HCT116 (cell line): ENCODE measurements around the gene DTD1. TPM values are rescaled to one million over a fixed set of nuclear protein-coding genes. Genes with fewer than 3 reads are reported as not detected.

ENCODE experiments used
- ATAC-seq: fragments of 200-7000 bp; cut with Tn5 transposase; 2 replicates; pipeline ENCODE4 v1.9.1; 2020; ENCODE audit warnings: mild to moderate bottlenecking, moderate library complexity
- BruUV-seq: library from RNA; stranded (reverse); fragments of 400-500 nt; replicated peaks from 2 replicates; lab custom pipeline; 2021; lab: Mats Ljungman, UMichigan
- CTCF ChIA-PET: fragments of 300-600 bp; sonication (Branson Sonifier 250); formaldehyde crosslinking; loops from one replicate; lab custom pipeline; 2021; ENCODE audit warnings: antibody characterized with exemption; lab: Charles Lee
- POLR2A ChIA-PET: fragments of 300-600, 350-600 bp; sonication (Branson Sonifier 250); formaldehyde crosslinking; loops from one replicate; lab custom pipeline; 2021; ENCODE audit warnings: antibody characterized with exemption; lab: Charles Lee
- RAD21 ChIA-PET, 2 experiments: fragments of 300-600 bp; sonication (Branson Sonifier 250); formaldehyde crosslinking; loops; one replicate each; lab custom pipeline; 2023; ENCODE audit warnings: low total read pairs in 2 of 2; ENCODE audit not compliant: uncharacterized antibody in 2 of 2, unreplicated experiment in 2 of 2, low non-redundant PET in 1 of 2; lab: Charles Lee
- DNase-seq: peaks from one replicate; pipeline ENCODE4 v3.0.0-alpha.2; 2010; ENCODE audit warnings: low read depth, low spot score
- H2AFZ ChIP-seq: fragments of 200-600 bp; shearing (Covaris generic), sonication (generic); 2 replicates; pipeline ENCODE4 v1.6.1; 2017; ENCODE audit warnings: low read depth, mixed run types, mixed read lengths, antibody characterized with exemption, low read length; ENCODE audit not compliant: poor library complexity, severe bottlenecking
- H3K27ac ChIP-seq: 2 replicates; pipeline ENCODE4 v1.5.1; 2012; ENCODE audit warnings: low read depth, low read length
- H3K27me3 ChIP-seq: fragments of 200-600 bp; sonication (generic); 2 replicates; pipeline ENCODE4 v1.6.1; 2016; ENCODE audit warnings: mixed run types, low read length, mixed read lengths; ENCODE audit not compliant: insufficient read depth
- H3K36me3 ChIP-seq, 2 experiments: fragments of 200-500 bp in 1 of 2; fragments of 200-600 bp in 1 of 2; sonication (Bioruptor generic) in 1 of 2; sonication (generic) in 1 of 2; 2 replicates each; pipeline versions ENCODE4 v1.5.1 to v1.6.1; 2014 to 2016; ENCODE audit warnings: low read length in 2 of 2, inconsistent platforms in 1 of 2, mixed read lengths in 1 of 2, mixed run types in 1 of 2; ENCODE audit not compliant: insufficient read depth in 2 of 2, control insufficient read depth in 1 of 2
- H3K4me1 ChIP-seq, 2 experiments: fragments of 200-600 bp in 1 of 2; sonication (generic) in 1 of 2; 2 replicates each; pipeline versions ENCODE4 v1.5.1 to v1.6.1; 2012 to 2017; ENCODE audit warnings: low read length in 2 of 2, inconsistent platforms in 1 of 2, mild to moderate bottlenecking in 1 of 2, mixed read lengths in 1 of 2, mixed run types in 1 of 2, moderate library complexity in 1 of 2; ENCODE audit not compliant: insufficient read depth in 2 of 2, control insufficient read depth in 1 of 2
- H3K4me2 ChIP-seq: fragments of 200-600 bp; sonication (generic); 2 replicates; pipeline ENCODE4 v1.6.1; 2017; ENCODE audit warnings: mixed run types, low read length, mixed read lengths
- H3K4me3 ChIP-seq, 2 experiments: fragments of 200-600 bp in 1 of 2; sonication (generic) in 1 of 2; replicated peaks in 1 of 2; 2 replicates each; pipeline ENCODE4 v1.5.1; 2011 to 2016; ENCODE audit warnings: low read length in 2 of 2, control low read depth in 1 of 2, low read depth in 1 of 2, mild to moderate bottlenecking in 1 of 2, mixed read lengths in 1 of 2, mixed run types in 1 of 2
- H3K79me2 ChIP-seq: fragments of 200-600 bp; sonication (generic); 2 replicates; pipeline ENCODE4 v1.6.1; 2017; ENCODE audit warnings: mild to moderate bottlenecking, mixed run types, low read length, moderate library complexity, mixed read lengths; ENCODE audit not compliant: insufficient read depth
- H3K9ac ChIP-seq: fragments of 200-600 bp; sonication (generic); 2 replicates; pipeline ENCODE4 v1.6.1; 2016; ENCODE audit warnings: low read length, mixed read lengths
- H3K9me2 ChIP-seq: fragments of 200-600 bp; sonication (generic), shearing (Covaris generic); 2 replicates; pipeline ENCODE4 v1.6.1; 2017; ENCODE audit warnings: mixed run types, mild to moderate bottlenecking, moderate library complexity; ENCODE audit not compliant: insufficient read depth
- H3K9me3 ChIP-seq, 2 experiments: fragments of 200-500 bp in 1 of 2; fragments of 200-600 bp in 1 of 2; sonication (Bioruptor generic) in 1 of 2; sonication (generic) in 1 of 2; 2 replicates each; pipeline ENCODE4 v1.6.1; 2014 to 2017; ENCODE audit warnings: low read length in 2 of 2, mixed read lengths in 2 of 2, inconsistent platforms in 1 of 2, low read depth in 1 of 2, mild to moderate bottlenecking in 1 of 2, mixed run types in 1 of 2, moderate library complexity in 1 of 2; ENCODE audit not compliant: control insufficient read depth in 1 of 2, insufficient read depth in 1 of 2
- H4K20me1 ChIP-seq: fragments of 200-600 bp; sonication (generic), shearing (Covaris generic); 2 replicates; pipeline ENCODE4 v1.6.1; 2017; ENCODE audit warnings: mixed run types, mild to moderate bottlenecking, moderate library complexity; ENCODE audit not compliant: insufficient read depth
- CBX3 ChIP-seq: IDR thresholded peaks from 2 replicates; pipeline ENCODE4 v1.6.1; 2012; ENCODE audit warnings: low read depth
- CEBPB ChIP-seq: IDR thresholded peaks from 2 replicates; pipeline ENCODE4 v1.6.1; 2012; ENCODE audit warnings: low read depth
- ELF1 ChIP-seq: IDR thresholded peaks from 2 replicates; pipeline ENCODE4 v1.6.1; 2012; ENCODE audit warnings: low read depth, borderline replicate concordance
- EZH2phosphoT487 ChIP-seq: fragments of 200-600 bp; IDR thresholded peaks from 2 replicates; pipeline ENCODE4 v1.6.1; 2018; ENCODE audit warnings: antibody characterized with exemption, borderline replicate concordance
- JUND ChIP-seq: IDR thresholded peaks from 2 replicates; pipeline ENCODE4 v1.6.1; 2012
- POLR2A ChIP-seq: IDR thresholded peaks from 2 replicates; pipeline ENCODE4 v1.7.0; 2011; ENCODE audit warnings: borderline replicate concordance; ENCODE audit not compliant: insufficient read depth, insufficient read length; ENCODE audit errors: extremely low read depth
- POLR2AphosphoS5 ChIP-seq: IDR thresholded peaks from 2 replicates; pipeline ENCODE4 v1.6.1; 2011; ENCODE audit warnings: mild to moderate bottlenecking, low read depth, low read length, moderate library complexity
- SIN3A ChIP-seq: IDR thresholded peaks from 2 replicates; pipeline ENCODE4 v1.6.1; 2012; ENCODE audit warnings: low read depth
- SP1 ChIP-seq: IDR thresholded peaks from 2 replicates; pipeline ENCODE4 v1.6.1; 2012; ENCODE audit warnings: low read depth
- ZFX ChIP-seq: fragments of 450-650 bp; IDR thresholded peaks from 2 replicates; pipeline ENCODE4 v1.6.1; 2017
- ZNF274 ChIP-seq: fragments of 200-500 bp; sonication (Bioruptor generic); IDR thresholded peaks from 2 replicates; pipeline ENCODE4 v1.6.1; 2014; ENCODE audit warnings: mild to moderate bottlenecking, low read depth, low read length, inconsistent platforms
- intact Hi-C: fragments of 100-400 bp; cut with micrococcal nuclease; formaldehyde crosslinking; loops from 2 replicates; pipeline ENCODE4 v1.10.0; 2022
- total RNA-seq: library from RNA; stranded (reverse); gene quantifications from one replicate; pipeline ENCODE4 v1.2.1, GENCODE V29; 2021; ENCODE audit not compliant: unreplicated experiment
- TF ChIP-seq, protein P1 (sequence below), 3 experiments: fragments of 200-600 bp in 1 of 3; sonication (generic) in 1 of 3; IDR thresholded peaks in 2 of 3; conservative IDR thresholded peaks in 1 of 3; 2 replicates each; pipeline ENCODE4 v1.5.1; 2012 to 2017; ENCODE audit warnings: low read depth in 2 of 3, low read length in 2 of 3, antibody characterized with exemption in 1 of 3, borderline replicate concordance in 1 of 3, control low read depth in 1 of 3, mild to moderate bottlenecking in 1 of 3, mixed read lengths in 1 of 3, mixed run types in 1 of 3, moderate library complexity in 1 of 3; ENCODE audit not compliant: insufficient read depth in 1 of 3

Gene DTD1
- total RNA-seq, 1 experiment from 2014 or later, result 54.5 TPM

GRCh38 chr20:18796282-18796833 is 208.5 kb downstream of the DTD1 start:
- DNase-seq, result no peak
- Histone ChIP-seq H3K27ac (no peak overlapping the region), H2AFZ (no peak overlapping the region), H3K9me2 (no peaks in the 10 kb centered on the region), H3K36me3 (no peaks in the 10 kb centered on the region), H3K4me3 (no peak overlapping the region), H3K9me3 (no peaks in the 10 kb centered on the region), H4K20me1 (no peaks in the 10 kb centered on the region), H3K4me1 (peaks cover 5 to 6% of the 10 kb centered on the region in 2 experiments; a peak in 2 of 4 replicates), H3K4me2 (no peak overlapping the region), H3K79me2 (no peaks in the 10 kb centered on the region), H3K27me3 (no peaks in the 10 kb centered on the region; the same call in 1 of the 2 replicates), H3K9ac (no peak overlapping the region)
- no peak for ATAC-seq
- TF ChIP-seq ZNF274 (no peak), JUND (no peak), CBX3 (no peak), EZH2phosphoT487 (no peak), POLR2AphosphoS5 (no peak), POLR2A (no peak), CEBPB (no peak), ZFX (no peak), SP1 (no peak), ELF1 (no peak), SIN3A (no peak)
- TF ChIP-seq, protein P1, sequence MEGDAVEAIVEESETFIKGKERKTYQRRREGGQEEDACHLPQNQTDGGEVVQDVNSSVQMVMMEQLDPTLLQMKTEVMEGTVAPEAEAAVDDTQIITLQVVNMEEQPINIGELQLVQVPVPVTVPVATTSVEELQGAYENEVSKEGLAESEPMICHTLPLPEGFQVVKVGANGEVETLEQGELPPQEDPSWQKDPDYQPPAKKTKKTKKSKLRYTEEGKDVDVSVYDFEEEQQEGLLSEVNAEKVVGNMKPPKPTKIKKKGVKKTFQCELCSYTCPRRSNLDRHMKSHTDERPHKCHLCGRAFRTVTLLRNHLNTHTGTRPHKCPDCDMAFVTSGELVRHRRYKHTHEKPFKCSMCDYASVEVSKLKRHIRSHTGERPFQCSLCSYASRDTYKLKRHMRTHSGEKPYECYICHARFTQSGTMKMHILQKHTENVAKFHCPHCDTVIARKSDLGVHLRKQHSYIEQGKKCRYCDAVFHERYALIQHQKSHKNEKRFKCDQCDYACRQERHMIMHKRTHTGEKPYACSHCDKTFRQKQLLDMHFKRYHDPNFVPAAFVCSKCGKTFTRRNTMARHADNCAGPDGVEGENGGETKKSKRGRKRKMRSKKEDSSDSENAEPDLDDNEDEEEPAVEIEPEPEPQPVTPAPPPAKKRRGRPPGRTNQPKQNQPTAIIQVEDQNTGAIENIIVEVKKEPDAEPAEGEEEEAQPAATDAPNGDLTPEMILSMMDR (IDR thresholded peaks at IDR 0.05 in 2 of 3, conservative IDR thresholded peaks at IDR 0.05 in 1 of 3; ENCODE audit: borderline replicate concordance in 1 of 3, insufficient read depth in 1 of 3, low read depth in 2 of 3, low read length in 2 of 3), result no peak
- ChIA-PET CTCF (no interaction called here), POLR2A (no interaction called here), RAD21 (no interaction called here)
- intact Hi-C loops, result no loop called here
- no TSS peak for BruUV-seq
